HG02678 (cell line): ENCODE results near the gene DOCK1.

Experiments used
- ATAC-seq: cut with Tn5 transposase; IDR thresholded peaks from one replicate; pipeline ENCODE4 v1.9.1; 2021; ENCODE audit warnings: mild to moderate bottlenecking, moderate library complexity; ENCODE audit not compliant: unreplicated experiment

DOCK1 gene

DNA sequence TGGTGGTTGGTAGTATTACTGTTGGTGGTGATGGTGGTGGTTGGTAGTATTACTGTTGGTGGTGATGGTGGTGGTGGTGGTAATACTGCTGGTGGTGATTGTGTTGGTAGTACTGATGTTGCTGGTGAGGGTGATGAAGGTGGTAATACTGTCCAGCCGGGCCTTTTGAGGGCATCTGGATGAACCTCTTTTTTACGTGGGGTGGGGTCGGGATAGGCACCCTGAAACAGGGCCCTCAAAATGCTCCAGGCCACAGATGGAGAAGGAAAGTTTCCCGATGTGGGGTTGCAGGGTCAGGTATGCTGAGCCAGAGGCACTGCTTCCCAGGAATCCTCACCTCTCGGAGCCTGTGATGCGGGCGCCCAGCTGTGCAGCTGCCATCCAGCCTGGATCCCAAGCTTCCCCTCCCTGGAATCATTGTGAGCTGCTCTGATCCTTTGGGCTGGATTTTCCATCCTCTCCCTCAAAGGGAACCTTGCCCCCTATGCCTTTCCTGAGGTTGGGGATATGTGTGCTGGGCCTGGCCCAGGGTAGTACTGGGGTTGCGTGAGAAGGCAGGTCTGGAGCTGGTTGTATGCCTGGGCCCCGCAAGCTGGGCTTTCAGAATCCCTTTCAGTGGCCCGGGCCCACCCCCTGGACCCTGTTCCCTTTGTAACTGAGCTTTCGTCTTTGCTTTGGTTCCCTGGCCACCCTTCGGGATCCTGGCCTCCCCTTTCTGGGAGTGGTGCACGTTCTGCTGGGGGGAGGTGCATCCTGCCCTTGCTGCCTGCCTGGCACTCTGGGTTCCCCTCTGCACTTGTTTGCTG is 43.3 kb downstream of the DOCK1 start:
- no peak for ATAC-seq

DNA sequence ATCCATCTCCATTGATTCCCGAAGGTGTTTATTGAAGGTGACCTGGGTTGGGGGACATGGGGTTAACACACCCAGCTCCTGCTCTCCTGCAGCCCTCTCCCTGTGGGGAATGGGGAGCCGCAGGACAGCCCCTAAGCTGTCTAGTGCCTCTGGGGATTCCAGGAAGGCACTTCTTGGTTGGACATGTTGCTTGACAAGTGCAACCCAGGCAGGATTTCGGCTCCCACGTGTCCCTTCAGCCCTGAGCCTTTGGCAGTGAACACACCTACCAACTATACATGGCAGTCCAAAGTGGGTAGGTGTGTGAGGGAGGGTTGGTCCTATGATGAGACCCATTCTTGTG is 43.9 kb downstream of the DOCK1 start:
- no peak for ATAC-seq

DNA sequence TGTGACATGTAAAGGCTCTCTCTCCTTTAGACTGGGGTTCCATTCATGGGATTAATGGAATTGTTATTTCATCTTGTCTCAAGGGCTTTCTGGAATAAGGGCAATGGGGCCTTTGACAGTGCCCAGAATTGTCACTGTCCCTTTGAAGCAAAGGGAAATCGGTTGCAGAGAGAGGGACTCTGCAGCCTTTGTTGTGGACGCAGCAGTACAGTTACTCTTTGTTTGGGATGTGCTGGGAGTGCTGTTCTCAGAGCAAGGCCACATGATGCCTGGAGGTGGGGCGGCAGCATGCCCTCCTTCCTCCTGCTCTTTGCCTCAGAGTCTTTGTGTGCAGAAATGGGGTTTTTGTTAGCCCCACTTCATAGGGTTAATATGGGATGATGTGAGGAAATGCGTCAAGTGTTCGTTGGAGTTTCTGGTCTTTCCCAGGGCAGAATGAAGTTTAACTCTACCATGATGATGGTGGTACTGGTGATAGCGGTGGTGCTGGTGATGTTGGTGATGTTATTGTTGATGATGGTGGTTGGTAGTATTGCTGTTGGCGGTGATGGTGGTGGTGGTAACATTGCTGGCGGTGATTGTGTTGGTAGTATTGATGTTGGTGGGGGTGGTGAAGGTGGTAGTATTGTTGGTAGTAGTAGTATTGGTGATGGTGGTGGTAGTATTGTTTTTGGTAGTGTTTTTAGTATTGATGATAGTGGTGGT is 45.3 kb downstream of the DOCK1 start:
- no peak for ATAC-seq

DNA sequence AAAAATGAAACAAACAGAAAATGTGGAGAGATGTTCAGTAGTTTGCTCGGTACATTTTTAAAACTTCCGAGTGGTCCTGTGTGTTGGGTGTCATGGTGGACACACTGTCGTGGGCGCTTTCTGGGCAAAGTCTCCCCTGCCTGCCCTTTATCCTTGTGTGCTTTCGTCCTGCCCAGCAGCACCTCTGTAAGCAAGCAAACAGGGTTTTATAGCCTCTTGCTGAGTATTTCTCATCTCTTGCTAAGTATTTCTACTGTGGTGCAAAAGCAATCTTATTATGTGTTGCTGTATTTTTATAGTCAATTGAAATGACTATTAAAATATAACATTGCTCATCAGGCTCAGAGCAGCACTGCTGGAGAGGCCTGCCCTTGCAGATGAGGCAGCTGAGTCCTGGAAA is 48.7 kb downstream of the DOCK1 start:
- no peak for ATAC-seq

DNA sequence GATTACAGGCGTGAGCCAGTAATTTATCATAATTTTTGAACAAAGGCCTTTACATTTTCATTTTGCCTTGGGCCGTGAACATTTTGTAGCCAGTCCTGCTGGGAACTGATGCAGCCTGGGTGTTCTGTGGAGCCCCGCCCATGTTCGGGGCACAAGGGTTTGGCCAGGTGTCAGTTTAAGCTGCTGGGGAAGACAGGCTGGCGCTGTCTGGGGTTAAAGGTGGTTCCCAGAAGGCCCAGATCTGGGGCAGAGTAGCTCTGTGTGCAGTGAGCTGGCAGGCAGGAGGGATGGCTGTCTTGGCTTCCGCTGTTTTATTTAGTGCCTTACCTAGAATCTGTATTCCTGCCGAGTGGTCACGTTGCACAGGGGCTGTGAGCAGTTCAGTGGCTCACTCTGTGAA is 50.2 kb downstream of the DOCK1 start:
- ATAC-seq, result no peak

DNA sequence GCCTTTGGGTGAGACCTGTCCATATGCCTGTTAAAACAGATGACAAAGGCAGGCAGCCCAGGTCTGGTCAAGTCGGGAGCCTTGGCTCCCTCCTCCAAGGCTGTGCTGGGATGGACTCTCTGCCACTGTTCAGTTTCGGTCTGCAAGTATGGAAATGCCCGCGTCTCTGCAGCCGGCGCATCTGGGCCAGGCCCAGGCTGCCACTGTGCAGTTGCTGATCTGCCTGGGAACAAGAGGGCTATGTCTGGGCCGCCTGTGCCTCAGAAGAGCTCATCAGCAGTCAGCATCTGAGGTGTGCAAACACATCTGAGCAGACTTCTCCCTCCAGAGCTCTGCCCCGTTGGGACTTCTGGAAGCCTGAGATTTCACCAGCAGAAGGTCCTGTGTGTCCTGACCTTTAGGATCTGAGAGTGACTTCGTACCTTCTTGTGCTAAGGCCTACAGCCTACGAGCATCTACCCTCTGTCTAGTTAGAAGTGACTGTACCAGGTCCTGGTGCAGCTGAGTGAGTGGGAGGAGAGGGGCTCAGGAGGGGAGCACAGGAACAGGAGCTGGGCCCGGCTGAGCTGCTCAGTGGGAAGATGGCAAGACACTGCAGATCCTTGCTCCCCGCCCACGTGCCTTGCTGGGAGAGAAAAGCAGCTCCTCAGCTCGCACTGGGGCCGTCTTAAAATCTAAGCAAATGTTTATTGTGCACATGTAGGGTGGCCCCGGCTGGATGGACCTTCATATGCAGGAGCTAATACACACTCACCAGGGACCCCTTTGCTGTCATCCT is 50.9 kb downstream of the DOCK1 start:
- no peak for ATAC-seq

DNA sequence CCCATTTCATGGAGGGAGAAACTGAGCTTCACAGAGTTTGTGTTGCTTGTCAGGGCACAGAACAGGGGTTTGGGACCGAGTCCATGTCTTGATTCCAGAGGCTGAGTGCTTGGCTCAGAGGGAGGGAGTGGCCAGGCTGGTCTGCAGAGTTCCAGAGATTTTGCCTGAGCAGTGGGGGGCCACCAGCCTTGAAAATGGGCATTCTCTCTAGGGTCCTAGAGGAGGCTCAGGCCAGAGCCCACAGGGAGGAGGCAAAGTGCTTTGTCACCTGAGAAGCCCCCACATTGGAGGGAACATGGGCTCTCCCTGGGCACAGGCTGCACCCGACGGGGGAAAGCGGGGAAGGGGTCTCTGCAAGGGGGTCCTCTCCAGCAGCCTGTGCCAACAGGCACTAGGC is 51.5 kb downstream of the DOCK1 start:
- no peak for ATAC-seq

DNA sequence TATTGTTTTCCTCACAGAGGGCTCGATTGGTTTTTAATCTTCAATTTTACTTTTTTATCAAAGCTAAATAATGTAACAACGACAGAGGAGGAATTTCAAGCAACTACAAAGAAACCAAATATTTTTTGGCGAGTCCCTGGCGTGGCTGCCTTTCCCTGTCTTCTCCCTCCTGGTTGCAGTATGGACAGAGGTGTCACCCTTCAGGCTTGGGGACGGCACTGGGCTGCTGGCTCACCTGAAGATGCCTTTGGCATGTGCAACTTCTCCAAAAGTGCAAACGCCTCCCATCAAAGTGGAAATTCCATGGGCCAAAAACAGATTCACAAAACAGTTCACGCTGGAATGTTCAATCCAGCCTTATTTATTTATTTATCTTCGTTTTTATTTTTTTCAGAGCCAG is 51.9 kb downstream of the DOCK1 start:
- no peak for ATAC-seq

DNA sequence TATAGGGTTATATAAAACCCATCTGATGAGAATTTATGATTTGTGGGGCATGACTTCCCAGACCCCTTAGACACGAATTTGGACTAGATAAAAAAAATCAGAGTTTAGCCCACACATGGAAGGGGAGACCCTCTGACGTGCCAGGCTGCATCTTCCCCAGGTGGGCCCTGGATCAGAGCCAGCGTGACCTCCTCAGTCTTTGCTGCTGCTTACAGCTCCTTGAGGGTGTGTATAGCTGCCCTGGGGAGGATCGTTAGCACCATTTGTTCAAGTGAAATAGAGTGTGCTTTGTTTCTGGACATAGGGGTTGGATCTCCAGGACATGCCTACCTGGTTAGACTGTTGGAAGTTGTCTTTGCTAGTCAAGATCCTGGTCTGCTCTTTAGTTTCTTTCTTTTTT is 54.2 kb downstream of the DOCK1 start:
- ATAC-seq, result no peak

DNA sequence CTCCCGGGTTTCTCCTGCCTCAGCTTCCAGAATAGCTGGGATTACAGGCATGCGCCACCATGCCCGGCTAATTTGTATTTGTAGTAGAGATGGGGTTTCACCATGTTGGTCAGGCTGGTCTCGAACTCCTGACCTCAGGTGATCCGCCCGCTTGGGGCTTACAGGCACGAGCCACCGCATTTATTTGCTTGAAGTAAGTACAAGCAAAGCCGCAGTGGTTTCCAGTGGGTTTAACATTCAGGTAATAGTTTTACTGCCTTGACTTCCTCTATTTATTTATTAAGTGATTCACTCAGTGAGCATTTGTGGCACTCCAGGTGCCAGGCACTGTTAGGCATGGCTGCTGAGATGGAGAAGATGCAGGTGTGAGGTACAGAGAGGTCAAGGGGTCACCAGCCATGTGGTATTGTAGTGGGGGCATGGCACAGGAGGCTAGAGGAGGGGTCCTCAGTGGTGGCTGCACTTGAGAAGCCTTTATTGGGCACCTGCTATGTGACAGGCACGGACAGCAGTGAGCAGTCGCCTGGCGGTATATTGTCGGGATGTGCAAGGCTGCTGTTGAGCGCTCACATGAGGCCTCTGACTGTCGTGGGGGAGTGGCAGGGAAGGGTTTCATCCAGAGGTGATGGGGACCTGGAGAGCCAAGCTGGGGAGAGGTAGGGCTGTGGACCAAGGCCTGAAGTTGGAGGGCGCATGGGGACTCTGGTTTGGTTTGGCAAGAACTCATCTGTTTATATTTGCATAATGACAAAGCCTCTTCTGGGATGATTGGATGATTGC is 54.9 kb downstream of the DOCK1 start:
- no peak for ATAC-seq

DNA sequence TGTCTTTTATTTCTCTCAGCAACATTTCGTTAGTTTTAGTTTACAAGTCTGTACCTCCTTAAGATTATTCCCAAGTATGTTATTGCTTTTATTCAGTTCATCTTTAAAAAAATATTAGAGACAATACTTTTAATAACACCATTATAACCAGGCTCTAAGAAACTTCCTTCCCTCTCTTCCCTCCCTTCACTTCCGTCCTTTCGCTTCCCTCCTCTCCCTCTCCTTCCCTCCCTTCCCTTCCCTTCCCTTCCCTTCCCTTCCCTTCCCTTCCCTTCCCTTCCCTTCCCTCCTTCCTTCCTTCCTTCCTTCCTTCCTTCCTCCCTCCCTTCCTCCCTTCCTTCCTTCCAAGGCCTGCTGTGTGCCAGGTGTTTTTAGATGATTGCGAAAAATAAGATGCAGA is 58.1 kb downstream of the DOCK1 start:
- ATAC-seq, result no peak

DNA sequence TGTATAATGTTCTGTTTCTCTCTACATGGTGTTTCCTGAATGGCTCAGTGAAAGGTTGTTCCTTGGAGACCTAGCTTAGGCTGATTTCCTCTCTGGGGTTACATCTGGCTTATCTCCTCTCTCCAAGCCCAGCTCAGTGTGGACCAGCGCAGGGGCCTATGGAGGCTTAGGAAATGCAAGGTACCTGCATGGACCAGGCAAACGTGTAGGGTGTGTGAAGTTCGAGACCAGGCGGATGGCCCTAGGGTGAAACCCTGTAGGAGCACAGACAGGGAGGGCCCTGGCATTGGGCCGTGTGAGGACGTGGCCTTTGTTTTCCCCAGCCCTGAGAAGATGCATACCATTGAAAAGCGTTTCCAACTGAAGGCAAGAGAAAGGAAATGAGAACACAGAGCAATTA is 59.0 kb downstream of the DOCK1 start:
- no peak for ATAC-seq

DNA sequence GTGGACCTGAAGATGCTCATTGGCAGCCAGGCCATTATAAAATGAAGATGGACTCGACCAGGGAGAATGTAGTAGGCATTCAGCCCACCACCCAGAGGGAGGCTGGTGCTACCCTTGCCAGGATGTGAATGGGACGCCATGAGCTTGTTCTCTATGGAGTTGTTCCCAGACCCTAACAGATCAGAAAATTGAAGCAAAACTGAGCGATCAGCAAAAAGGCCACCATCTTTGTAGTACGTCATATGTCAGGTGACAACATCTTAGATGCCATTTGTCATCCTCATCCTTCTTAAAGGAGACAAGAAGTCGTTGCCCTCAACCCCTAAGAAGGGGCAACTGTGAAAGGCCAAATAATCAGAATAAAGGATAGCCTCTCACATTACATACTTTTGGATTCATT is 61.7 kb downstream of the DOCK1 start:
- no peak for ATAC-seq

DNA sequence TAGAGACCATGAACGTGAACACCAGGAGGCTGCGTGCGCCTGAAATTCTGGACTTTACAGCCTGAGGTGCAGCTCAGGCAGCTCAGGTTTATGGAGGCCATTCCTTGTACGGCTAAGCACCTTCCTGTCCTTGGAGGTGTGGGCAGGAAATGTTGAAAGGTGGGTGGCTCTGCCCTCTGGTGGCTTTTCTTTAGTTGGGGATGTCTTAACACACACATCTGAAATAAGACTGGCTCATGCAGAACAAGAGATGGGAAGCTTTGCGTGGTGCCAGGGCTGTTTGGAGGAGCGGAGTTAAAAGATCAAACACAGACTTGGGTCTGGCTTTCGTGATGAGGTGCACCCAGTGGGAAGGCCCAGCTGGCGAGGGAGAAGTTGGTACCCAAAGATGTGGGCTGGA is 64.1 kb downstream of the DOCK1 start:
- ATAC-seq, result no peak

DNA sequence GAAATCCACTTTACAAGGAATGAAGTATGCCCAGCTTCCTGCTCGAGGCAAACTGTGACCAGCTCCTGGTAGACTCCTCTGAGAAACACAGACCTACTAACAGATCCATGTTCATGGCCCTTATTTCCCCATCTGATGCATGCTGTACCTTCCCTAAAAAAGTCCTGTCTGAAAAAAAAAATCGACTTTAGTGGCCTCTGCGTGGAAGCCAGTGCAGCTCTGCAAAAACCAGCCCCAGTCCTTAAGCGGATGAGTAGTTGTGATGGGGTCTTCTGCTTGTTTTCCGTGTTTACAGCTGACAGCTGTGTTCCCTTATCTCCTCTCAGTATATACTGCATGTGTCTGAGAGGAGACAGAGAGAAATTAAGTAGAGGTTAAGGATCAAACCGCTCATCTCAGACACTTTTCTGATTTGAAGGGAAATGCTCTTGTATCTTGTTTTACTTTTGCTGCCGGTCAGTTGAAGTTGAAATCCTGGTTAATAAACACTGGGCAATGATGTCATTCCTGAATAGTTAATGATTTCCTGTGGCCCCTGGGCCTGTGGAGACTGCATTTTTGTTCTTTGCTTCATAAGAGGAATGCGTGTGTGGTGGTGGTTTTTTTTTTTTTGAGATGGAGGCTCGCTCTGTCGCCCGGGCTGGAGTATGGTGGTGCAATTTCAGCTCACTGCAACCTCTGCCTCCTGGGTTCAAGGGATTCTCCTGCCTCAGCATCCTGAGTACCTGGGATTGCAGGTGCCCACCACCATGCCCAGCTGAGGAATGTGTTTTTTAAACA is 67.6 kb downstream of the DOCK1 start:
- no peak for ATAC-seq

DNA sequence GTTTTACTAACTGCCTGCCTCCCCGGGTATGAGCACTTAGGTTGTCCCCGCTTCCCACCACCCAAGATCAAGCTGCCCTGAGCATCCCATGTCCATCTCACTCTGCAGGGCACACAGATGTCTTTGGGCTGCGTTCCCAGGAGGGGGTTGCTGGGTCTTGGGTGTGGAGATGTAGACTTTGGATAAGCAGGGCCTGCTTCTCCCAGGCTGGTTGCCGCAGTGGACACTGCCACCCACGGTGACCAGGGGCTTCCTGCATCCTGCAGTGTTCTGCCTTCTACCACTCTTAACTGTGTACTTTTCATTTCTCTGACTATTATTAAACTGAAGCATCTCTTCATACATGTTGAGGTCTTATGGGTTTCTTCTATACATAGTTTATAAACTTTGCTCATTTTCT is 70.0 kb downstream of the DOCK1 start:
- no peak for ATAC-seq

DNA sequence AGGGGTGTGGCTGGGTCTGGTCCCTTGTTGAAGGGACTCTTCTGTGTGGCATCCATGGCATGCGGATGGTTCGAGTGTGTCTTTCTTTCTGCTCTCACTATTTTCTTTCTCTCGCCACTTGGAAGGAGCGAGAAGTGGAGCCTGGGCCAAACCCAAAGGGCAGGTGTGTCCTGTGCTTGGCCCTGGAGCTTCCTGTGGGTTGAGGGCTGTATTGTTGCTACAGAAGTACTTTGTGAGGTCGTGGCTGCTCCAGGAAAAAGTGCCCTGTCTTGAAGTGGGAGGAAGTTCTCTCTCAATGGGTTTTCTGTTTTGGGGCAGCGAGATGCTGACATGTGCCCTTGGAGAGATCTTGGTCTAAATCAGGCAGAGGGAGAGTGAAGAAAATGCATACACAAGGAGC is 72.0 kb downstream of the DOCK1 start:
- ATAC-seq, result no peak

DNA sequence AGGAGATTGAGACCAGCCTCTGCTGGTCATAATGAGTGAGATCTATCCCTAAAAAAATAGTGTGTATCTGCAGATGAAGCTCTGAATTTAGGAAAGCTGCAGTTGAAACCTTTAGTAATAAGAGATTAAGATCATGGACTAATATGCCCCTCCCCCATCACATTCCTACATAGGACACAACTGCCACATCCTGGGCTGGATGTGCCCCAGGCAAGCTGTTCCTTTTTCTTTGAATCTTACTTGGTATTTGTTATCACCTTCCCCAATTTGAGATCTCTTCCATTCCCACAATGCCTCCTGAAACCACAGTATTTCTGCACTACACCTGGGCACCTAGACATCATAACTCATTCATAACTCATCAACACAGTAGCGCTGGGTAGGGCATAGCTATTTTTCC is 74.1 kb downstream of the DOCK1 start:
- ATAC-seq, result no peak

DNA sequence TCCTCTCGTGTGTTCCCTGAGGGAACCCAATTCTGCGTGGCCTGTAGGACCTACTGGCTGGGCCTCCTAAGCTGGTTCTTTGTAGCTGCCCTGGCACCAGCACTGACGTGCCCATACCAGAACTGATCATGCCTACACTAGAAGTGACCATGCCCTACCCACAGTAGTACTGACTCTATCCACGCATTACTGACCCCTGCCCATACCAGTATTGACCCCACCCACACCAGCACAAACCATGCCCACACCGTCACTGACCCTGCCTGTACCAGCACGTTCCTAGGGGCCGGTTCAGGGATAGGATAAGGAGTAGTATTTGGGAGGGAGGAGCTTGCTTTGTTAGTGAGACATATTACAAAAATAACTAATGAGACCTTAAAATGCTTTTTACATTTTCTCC is 88.0 kb downstream of the DOCK1 start:
- no peak for ATAC-seq

DNA sequence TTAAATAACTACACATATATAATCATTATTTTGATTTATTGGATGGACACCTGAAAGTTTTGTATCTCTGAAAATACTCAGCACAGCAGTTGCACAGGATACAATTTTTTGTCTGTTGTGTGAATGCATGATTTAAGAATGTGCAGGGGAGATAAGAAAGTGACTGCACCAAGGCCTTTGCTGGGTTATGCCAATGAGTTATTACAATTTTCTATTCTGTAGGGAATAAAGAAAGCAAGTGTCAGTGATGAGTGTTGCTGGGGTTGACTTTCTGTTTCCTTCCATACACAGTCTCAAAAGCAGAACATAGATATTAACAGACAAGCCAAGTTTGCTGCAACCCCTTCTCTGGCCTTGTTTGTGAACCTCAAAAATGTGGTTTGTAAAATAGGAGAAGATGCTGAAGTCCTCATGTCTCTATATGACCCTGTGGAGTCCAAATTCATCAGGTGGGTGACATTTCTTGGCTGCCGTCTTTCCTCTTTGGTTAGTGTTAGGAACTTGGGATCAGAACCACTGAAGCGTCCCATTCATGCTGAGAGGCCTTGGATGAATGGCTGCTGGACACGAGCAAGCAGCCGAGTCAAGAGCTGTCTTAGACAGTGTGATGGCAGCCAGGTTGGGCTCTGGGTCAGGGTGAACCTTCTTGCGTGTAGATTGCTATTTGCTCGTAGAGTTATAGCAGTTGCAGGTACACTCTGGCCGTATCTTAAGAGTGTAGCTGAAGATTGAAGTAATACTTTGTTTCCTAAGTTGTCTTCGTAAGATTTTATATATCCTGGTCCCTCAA is 92.8 kb downstream of the DOCK1 start:
- ATAC-seq, result no peak
